Ishikawa (cell line): Measurements from ENCODE around the gene DPF1.

Experiments used
- CEBPB ChIP-seq: IDR thresholded peaks from 2 replicates; pipeline ENCODE4 v1.6.1; 2012
- CREB1 ChIP-seq: IDR thresholded peaks from 2 replicates; pipeline ENCODE4 v1.6.1; 2012; ENCODE audit warnings: low read depth
- EGR1 ChIP-seq: IDR thresholded peaks from 2 replicates; pipeline ENCODE4 v1.6.1; 2012
- EP300 ChIP-seq: IDR thresholded peaks from 2 replicates; pipeline ENCODE4 v1.6.1; 2012; ENCODE audit warnings: borderline replicate concordance
- RAD21 ChIP-seq: IDR thresholded peaks from 2 replicates; pipeline ENCODE4 v1.6.1; 2012; ENCODE audit warnings: low read depth
- TAF1 ChIP-seq: IDR thresholded peaks from 2 replicates; pipeline ENCODE4 v1.6.1; 2012; ENCODE audit warnings: low read depth, mild to moderate bottlenecking
- TCF12 ChIP-seq: IDR thresholded peaks from 2 replicates; pipeline ENCODE4 v1.6.1; 2012; ENCODE audit warnings: low read depth
- YY1 ChIP-seq: IDR thresholded peaks from 2 replicates; pipeline ENCODE4 v1.6.1; 2012; ENCODE audit warnings: low read depth
- ZBTB7A ChIP-seq: IDR thresholded peaks from 2 replicates; pipeline ENCODE4 v1.6.1; 2012; ENCODE audit warnings: low read depth
- TF ChIP-seq, protein P1 (sequence below): IDR thresholded peaks from 2 replicates; pipeline ENCODE4 v1.6.1; 2012
- TF ChIP-seq, protein P2 (sequence below): IDR thresholded peaks from 2 replicates; pipeline ENCODE4 v1.6.1; 2012
- TF ChIP-seq, protein P3 (sequence below): IDR thresholded peaks from 2 replicates; pipeline ENCODE4 v1.6.1; 2012; ENCODE audit warnings: low read depth, mild to moderate bottlenecking

DNA sequence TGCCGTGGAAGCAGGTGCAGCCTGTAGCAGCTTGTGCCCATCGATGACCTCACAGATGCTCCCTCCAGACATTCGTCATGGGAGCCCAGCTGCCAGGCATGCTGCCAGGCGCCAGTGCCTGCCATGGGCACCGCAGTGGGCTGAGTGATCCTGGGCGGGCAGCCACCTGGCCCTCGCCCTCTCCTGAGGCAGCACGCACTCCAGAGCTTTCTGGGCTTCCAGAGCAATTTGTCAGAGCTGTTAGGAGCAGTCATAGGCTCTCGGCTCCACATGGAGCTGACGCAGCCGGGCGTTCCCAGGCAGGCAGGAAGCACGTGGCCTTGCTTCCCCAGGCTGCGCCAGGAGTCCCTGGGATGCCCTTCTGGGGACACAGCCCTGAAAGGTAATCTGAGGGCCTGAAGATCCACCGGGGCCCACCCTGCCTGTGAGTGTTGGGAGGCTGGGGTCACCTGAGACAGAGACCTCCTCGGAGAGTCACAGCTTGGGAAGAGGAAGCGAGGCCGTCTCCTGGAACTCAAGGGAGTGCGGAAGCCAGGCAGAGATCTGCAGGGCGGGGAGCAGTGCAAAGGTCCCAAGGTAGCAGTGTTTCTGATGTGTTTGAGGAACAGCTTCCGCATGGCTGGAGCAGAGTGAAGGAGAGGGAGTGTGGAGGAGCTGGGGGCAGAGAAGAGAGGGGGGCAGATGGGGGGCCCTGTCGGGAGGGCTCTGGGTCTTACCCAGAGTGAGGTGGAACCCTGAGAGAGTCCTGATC is 50.6 kb downstream of the DPF1 start:
- TF ChIP-seq, protein P1, sequence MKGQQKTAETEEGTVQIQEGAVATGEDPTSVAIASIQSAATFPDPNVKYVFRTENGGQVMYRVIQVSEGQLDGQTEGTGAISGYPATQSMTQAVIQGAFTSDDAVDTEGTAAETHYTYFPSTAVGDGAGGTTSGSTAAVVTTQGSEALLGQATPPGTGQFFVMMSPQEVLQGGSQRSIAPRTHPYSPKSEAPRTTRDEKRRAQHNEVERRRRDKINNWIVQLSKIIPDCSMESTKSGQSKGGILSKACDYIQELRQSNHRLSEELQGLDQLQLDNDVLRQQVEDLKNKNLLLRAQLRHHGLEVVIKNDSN = no peak
- TF ChIP-seq, protein P2, sequence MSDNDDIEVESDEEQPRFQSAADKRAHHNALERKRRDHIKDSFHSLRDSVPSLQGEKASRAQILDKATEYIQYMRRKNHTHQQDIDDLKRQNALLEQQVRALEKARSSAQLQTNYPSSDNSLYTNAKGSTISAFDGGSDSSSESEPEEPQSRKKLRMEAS = no peak
- no peak for TF ChIP-seq TAF1
- no peak for TF ChIP-seq CEBPB
- TF ChIP-seq EP300 = no peak
- TF ChIP-seq, protein P3, sequence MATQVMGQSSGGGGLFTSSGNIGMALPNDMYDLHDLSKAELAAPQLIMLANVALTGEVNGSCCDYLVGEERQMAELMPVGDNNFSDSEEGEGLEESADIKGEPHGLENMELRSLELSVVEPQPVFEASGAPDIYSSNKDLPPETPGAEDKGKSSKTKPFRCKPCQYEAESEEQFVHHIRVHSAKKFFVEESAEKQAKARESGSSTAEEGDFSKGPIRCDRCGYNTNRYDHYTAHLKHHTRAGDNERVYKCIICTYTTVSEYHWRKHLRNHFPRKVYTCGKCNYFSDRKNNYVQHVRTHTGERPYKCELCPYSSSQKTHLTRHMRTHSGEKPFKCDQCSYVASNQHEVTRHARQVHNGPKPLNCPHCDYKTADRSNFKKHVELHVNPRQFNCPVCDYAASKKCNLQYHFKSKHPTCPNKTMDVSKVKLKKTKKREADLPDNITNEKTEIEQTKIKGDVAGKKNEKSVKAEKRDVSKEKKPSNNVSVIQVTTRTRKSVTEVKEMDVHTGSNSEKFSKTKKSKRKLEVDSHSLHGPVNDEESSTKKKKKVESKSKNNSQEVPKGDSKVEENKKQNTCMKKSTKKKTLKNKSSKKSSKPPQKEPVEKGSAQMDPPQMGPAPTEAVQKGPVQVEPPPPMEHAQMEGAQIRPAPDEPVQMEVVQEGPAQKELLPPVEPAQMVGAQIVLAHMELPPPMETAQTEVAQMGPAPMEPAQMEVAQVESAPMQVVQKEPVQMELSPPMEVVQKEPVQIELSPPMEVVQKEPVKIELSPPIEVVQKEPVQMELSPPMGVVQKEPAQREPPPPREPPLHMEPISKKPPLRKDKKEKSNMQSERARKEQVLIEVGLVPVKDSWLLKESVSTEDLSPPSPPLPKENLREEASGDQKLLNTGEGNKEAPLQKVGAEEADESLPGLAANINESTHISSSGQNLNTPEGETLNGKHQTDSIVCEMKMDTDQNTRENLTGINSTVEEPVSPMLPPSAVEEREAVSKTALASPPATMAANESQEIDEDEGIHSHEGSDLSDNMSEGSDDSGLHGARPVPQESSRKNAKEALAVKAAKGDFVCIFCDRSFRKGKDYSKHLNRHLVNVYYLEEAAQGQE = no peak
- no peak for TF ChIP-seq RAD21
- TF ChIP-seq EGR1 = no peak
- no peak for TF ChIP-seq ZBTB7A
- no peak for TF ChIP-seq YY1
- TF ChIP-seq TCF12 = no peak
- TF ChIP-seq CREB1 = no peak
